Activated T-helper 9 cell treated with anti-CD3 and anti-CD28 coated beads, Interleukin-2, amount 50 U/mL, for 16 hours (primary cell): Measurements from ENCODE around the gene RELL2.

Source experiments
- DNase-seq: peaks from one replicate; pipeline ENCODE4 v3.0.0-alpha.2; 2020; ENCODE audit warnings: low read depth

RELL2 gene

GRCh38 chr5:141649972-141650371, 13.2 kb downstream of the RELL2 start:
- no peak for DNase-seq

- DNase-seq = peak; percentile 78
Measured at GRCh38 chr5:141650851-141651727, 14.3 kb downstream of the RELL2 start, which contains the start of gene FCHSD1. FCHSD1 (minus strand) TSS chr5:141651418; CDS start chr5:141651368, 50 bp downstream.

- DNase-seq = no peak
Measured at GRCh38 chr5:141651728-141652105, 14.9 kb downstream of the RELL2 start.

GRCh38 chr5:141654298-141654697, 17.5 kb downstream of the RELL2 start:
- DNase-seq = no peak

GRCh38 chr5:141655020-141655419, 18.2 kb downstream of the RELL2 start:
- DNase-seq = no peak

- DNase-seq = no peak
Measured at GRCh38 chr5:141656396-141656795, 19.6 kb downstream of the RELL2 start.

GRCh38 chr5:141657404-141657803, 20.6 kb downstream of the RELL2 start:
- no peak for DNase-seq

- no peak for DNase-seq
Measured at GRCh38 chr5:141657937-141658545, 21.2 kb downstream of the RELL2 start.

- DNase-seq = no peak
Measured at GRCh38 chr5:141662028-141662427, 25.2 kb downstream of the RELL2 start.

- DNase-seq = no peak
Measured at GRCh38 chr5:141663506-141663905, 26.7 kb downstream of the RELL2 start.

- DNase-seq = peak; percentile 56
Measured at GRCh38 chr5:141664733-141665461, 28.1 kb downstream of the RELL2 start.

GRCh38 chr5:141665995-141666940, 29.5 kb downstream of the RELL2 start:
- DNase-seq = no peak

- DNase-seq = no peak
Measured at GRCh38 chr5:141668601-141669265, 31.9 kb downstream of the RELL2 start.

GRCh38 chr5:141669520-141669919, 32.7 kb downstream of the RELL2 start:
- no peak for DNase-seq

- DNase-seq = no peak
Measured at GRCh38 chr5:141672071-141672840, 35.5 kb downstream of the RELL2 start.

- DNase-seq = no peak
Measured at GRCh38 chr5:141672841-141673813, 36.3 kb downstream of the RELL2 start.

GRCh38 chr5:141674747-141675146, 38.0 kb downstream of the RELL2 start:
- DNase-seq = no peak

GRCh38 chr5:141675672-141676071, 38.9 kb downstream of the RELL2 start:
- DNase-seq = no peak

- DNase-seq = no peak
Measured at GRCh38 chr5:141677415-141677814, 40.6 kb downstream of the RELL2 start.
